NCI-H146 treated with DMSO at 0.1 percent for 48 hours (cell line): ENCODE results near the gene NRN1L.
"Not testable (repeated sequence)": the region's sequence is repeated elsewhere in the genome, so short reads cannot be mapped to it uniquely, and the experiment has no call there.

Experiments used
- DNase-seq: peaks from one replicate; lab custom pipeline; 2025; ENCODE audit not compliant: unreplicated experiment; lab: John Stamatoyannopoulos, UW

Gene NRN1L

GRCh38 chr16:67882374-67883145, 2.1 kb upstream of the NRN1L start:
- no peak for DNase-seq

- no peak for DNase-seq
These were observed 1.4 kb upstream of the NRN1L start for GRCh38 chr16:67883146-67883871.

- DNase-seq: no peak
These were observed 818 bp upstream of the NRN1L start for GRCh38 chr16:67883872-67884261.

GRCh38 chr16:67885545-67885944, 860 bp downstream of the NRN1L start:
- no peak for DNase-seq

GRCh38 chr16:67885976-67886375, 1.3 kb downstream of the NRN1L start:
- no peak for DNase-seq

- DNase-seq: no peak
These were observed 1.7 kb downstream of the NRN1L start for GRCh38 chr16:67886387-67886786.

- DNase-seq: no peak
These were observed 3.6 kb downstream of the NRN1L start for GRCh38 chr16:67888331-67888730.

GRCh38 chr16:67892375-67892774, 7.7 kb downstream of the NRN1L start:
- no peak for DNase-seq

- peak; percentile 76 for DNase-seq
These were observed 8.4 kb downstream of the NRN1L start, which contains the start of gene PSKH1 for GRCh38 chr16:67892899-67893742. PSKH1 (plus strand) TSS chr16:67893254; CDS start chr16:67908750, 15,496 bp downstream.

- no peak for DNase-seq
These were observed 9.2 kb downstream of the NRN1L start for GRCh38 chr16:67893743-67894399.

GRCh38 chr16:67897231-67897630, 12.5 kb downstream of the NRN1L start:
- DNase-seq: no peak

GRCh38 chr16:67901734-67902133, 17.0 kb downstream of the NRN1L start:
- no peak for DNase-seq

- no peak for DNase-seq
These were observed 18.1 kb downstream of the NRN1L start for GRCh38 chr16:67902831-67903230.

GRCh38 chr16:67907397-67908180, 22.9 kb downstream of the NRN1L start:
- DNase-seq: no peak

GRCh38 chr16:67909056-67909742, 24.5 kb downstream of the NRN1L start:
- DNase-seq: no peak

- no peak for DNase-seq
These were observed 25.5 kb downstream of the NRN1L start for GRCh38 chr16:67910158-67910557.

- no peak for DNase-seq
These were observed 30.2 kb downstream of the NRN1L start for GRCh38 chr16:67914758-67915495.

- DNase-seq: not testable (repeated sequence)
These were observed 30.7 kb downstream of the NRN1L start for GRCh38 chr16:67915496-67915769.
